Stimulated activated CD4-positive, alpha-beta T cell treated with anti-CD3 and anti-CD28 coated beads, Interleukin-12 subunit alpha, Interleukin-12 subunit beta, amount 100 ng/mL, for 48 hours (primary cell): ENCODE data around the gene CUL1.

Experiments
- DNase-seq, 3 donors: peaks; one replicate each; pipeline ENCODE4 v3.0.0-alpha.2; 2020; ENCODE audit warnings: low read depth in 2 of 3, low spot score in 1 of 3

The CUL1 gene

GRCh38 chr7:148717266-148717793 is 18.6 kb downstream of the CUL1 start:
- no peak for DNase-seq

- DNase-seq = no peak
Observed at GRCh38 chr7:148718431-148718830, 19.7 kb downstream of the CUL1 start.

DNA sequence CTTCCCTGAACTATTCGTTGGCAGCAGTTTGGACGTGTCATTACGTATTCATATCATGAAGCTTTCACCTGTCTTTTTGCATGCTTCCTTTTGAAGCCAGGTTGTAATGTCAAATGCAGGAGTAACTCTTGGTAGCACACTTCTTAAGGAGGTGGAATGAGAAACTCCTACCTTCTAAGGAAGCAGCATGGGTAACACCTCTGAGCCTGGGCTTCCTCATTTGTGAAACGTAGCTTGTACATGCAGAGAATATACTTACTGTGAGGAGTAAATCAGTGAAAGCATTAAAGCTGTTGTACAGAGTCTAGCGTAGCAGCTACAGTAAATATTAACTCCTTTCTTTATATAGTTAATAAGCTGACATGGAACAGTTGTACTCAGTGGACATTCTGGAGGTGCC is 21.1 kb downstream of the CUL1 start:
- DNase-seq = no peak

GRCh38 chr7:148720472-148720871 is 21.8 kb downstream of the CUL1 start:
- no peak for DNase-seq

GRCh38 chr7:148721390-148721789 is 22.7 kb downstream of the CUL1 start:
- no peak for DNase-seq

DNA sequence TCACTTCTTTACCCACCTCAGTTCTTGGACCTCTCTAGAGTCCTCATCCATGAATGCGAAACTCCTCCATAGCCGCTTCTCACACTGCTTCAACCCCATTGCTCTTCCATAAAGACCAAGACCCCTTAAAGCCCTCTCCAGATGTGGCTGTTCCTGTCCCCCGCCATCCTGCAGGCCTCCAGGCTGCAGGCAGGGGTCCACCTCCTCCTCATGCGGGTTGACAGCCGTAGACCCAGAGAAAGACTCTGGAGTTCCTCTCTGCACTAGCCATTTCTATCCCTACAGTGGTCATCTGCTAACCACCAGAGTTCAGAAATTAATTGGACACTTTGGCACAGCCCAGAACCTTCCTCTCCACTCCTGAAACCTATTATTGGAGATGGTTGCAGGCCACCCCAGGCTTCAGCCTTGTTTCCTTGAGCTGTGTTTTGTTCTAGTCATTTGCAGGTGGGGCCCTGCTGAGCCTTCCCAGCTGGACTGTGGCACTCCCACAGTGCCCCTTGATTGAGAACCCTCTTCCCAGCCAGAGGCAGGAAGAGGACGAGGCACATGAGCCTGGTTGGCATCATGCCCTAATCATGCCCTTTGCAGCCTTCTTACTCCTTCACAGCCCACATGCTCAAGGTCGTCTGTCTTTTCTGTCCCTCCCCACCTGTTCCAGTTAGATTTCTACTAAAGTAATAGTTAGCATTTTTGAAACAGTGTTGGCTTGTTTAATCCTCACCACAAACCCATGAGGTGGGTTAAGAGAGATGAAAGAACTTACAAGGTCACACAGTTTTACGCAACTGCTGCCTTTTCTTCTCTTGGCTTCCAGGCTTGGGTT is 23.9 kb downstream of the CUL1 start:
- DNase-seq = no peak

GRCh38 chr7:148723166-148723559 is 24.5 kb downstream of the CUL1 start:
- DNase-seq = no peak

GRCh38 chr7:148723846-148724245 is 25.1 kb downstream of the CUL1 start:
- DNase-seq = no peak

DNA sequence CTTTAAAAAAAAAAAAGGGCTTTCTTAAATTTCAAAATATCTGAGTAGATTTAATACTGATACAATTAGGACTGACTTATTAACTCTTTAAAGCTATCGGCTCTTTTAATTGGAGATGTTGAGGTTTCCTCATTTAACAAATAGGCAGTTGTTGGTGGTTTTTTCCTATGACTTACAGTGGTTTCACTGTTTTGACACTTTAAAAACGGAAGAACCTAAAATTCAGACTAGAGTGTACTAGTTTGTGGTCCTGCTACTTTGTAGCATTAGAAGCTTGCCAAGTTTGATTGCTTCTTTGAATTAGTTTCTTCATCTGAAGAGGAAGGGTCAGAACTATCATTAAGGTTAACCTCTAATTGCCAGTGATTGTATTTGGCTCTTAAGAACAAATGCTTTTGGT is 27.7 kb downstream of the CUL1 start:
- no peak for DNase-seq

GRCh38 chr7:148727501-148728278 is 29.0 kb downstream of the CUL1 start:
- DNase-seq = no peak

- DNase-seq = no peak
Observed at GRCh38 chr7:148729984-148730733, 31.5 kb downstream of the CUL1 start.

- DNase-seq = no peak
Observed at GRCh38 chr7:148732862-148733261, 34.2 kb downstream of the CUL1 start.

- DNase-seq = no peak
Observed at GRCh38 chr7:148733496-148733895, 34.8 kb downstream of the CUL1 start.

DNA sequence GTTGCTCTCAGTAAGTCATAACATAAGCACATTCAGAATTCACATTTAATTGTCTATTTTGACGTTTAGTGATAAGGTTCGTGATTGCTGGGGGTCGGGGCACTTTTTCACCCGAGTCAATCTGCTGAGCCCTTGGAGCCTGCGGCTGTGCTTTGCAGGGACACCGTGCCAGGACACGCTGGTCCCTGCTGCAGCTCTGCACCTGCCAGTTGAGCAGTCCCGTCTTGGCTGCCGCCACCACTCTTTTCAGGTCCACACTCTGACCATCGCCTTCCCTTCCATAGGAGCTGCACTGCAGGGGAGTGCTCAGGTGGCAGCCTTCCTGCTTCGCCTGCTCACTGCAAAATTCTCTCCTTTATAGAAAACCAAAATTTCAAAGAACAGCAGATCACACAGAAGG is 36.4 kb downstream of the CUL1 start:
- no peak for DNase-seq

GRCh38 chr7:148735967-148736366 is 37.3 kb downstream of the CUL1 start:
- no peak for DNase-seq

GRCh38 chr7:148738737-148739535 is 40.2 kb downstream of the CUL1 start:
- no peak for DNase-seq

DNA sequence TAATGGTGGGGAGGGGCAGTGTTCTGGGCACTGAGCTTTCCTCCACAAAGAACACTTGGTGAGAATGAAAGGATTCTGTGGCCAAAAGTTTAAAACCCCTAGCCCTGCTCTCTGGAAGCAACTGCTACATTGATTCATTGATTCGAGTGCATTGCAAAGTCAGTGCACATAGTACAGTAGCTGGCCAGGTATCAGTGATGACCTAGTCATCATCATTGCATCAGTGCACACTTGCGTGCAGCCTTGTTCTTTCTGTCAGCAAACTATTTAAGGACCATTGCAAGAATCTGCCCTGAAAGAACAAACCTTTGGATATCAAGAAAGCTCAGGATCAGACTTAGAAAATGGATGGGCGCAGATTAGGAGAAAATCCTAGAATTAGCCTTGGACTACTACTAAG is 47.4 kb downstream of the CUL1 start:
- DNase-seq = no peak

GRCh38 chr7:148747274-148747673 is 48.6 kb downstream of the CUL1 start:
- no peak for DNase-seq

DNA sequence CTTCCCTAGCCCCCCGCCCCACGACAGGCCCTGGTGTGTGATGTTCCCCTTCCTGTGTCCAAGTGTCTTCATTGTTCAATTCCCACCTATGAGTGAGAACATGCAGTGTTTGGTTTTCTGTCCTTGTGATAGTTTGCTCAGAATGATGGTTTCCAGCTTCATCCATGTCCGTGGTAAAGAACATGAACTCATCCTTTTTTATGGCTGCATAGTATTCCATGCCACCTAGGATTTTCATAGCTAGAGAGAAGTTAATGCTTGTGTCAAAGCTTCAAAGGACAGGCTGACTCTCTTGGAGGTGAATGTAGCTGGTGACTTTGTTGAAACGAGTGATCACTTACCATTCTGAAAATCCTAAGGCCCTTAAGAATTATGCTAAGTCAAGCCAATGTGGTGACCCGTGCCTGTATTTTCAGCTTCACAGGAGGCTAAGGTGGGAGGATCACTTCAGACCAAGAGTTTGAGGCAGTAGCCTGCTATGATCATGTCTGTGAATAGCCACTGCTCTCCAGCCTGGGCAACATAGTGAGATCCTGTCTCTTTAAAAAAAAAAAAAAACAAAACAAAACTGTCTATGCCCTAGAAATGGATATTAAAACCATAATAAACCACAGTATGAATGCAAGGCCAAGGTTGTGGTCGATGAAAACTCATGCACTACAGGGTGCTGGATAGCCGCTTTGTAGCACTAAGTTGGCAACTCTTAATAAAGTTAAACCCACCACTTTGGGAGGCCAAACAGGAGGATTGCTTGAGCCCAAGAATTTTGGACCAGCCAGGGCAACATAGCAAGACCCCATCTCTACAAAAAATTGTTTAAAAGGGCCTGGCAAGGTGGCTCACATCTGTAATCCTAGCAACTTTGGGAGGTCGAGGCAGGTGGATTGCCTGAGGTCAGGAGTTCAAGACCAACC is 52.0 kb downstream of the CUL1 start:
- no peak for DNase-seq

GRCh38 chr7:148753224-148753623 is 54.5 kb downstream of the CUL1 start:
- DNase-seq = no peak
